ENCODE measurements around the gene MTHFD2L.

Gene MTHFD2L

GRCh38 chr4:74317616-74318246 lies 159.8 kb downstream of the MTHFD2L start:
- Mint-ChIP-seq H3K4me1 (no peaks in the 10 kb centered on the region), H3K4me3 (no peak overlapping the region), H3K9me3 (no peaks in the 10 kb centered on the region), H3K27me3 (ENCODE audit: low read depth, poor library complexity) (peaks cover 4% of the 10 kb centered on the region), H3K36me3 (ENCODE audit: low read depth) (no peaks in the 10 kb centered on the region), H3K27ac (no peak overlapping the region)
- TF ChIP-seq CTCF (IDR thresholded peaks at IDR 0.05), result no peak
- no peak for DNase-seq

GRCh38 chr4:74318276-74318675 lies 160.4 kb downstream of the MTHFD2L start:
- no peak for DNase-seq
- no peaks in the 10 kb centered on the region for H3K36me3 Mint-ChIP-seq (ENCODE audit: low read depth)
- no peaks in the 10 kb centered on the region for H3K9me3 Mint-ChIP-seq
- H3K27ac Mint-ChIP-seq, result no peak overlapping the region
- H3K4me1 Mint-ChIP-seq, result no peaks in the 10 kb centered on the region
- no peak overlapping the region for H3K4me3 Mint-ChIP-seq
- peaks cover 4% of the 10 kb centered on the region for H3K27me3 Mint-ChIP-seq (ENCODE audit: low read depth, poor library complexity)
- TF ChIP-seq CTCF (IDR thresholded peaks at IDR 0.05), result no peak

GRCh38 chr4:74319470-74319869 lies 161.6 kb downstream of the MTHFD2L start:
- no peak for TF ChIP-seq CTCF (IDR thresholded peaks at IDR 0.05)
- no peaks in the 10 kb centered on the region for H3K4me1 Mint-ChIP-seq

GRCh38 chr4:74320559-74321118 lies 162.7 kb downstream of the MTHFD2L start:
- no peaks in the 10 kb centered on the region for H3K4me1 Mint-ChIP-seq
- DNase-seq, result no peak
- no peaks in the 10 kb centered on the region for H3K36me3 Mint-ChIP-seq (ENCODE audit: low read depth)
- H3K27ac Mint-ChIP-seq, result no peak overlapping the region
- H3K9me3 Mint-ChIP-seq, result no peaks in the 10 kb centered on the region
- no peak overlapping the region for H3K4me3 Mint-ChIP-seq
- no peaks in the 10 kb centered on the region for H3K27me3 Mint-ChIP-seq (ENCODE audit: low read depth, poor library complexity)
- TF ChIP-seq CTCF (IDR thresholded peaks at IDR 0.05), result peak; percentile 14

More at GRCh38 chr4:74319470-74319869, 161.6 kb downstream of the MTHFD2L start:
- DNase-seq, result no peak
- Mint-ChIP-seq H3K27ac (no peak overlapping the region), H3K9me3 (no peaks in the 10 kb centered on the region), H3K4me3 (no peak overlapping the region), H3K27me3 (ENCODE audit: low read depth, poor library complexity) (peaks cover 4% of the 10 kb centered on the region), H3K36me3 (ENCODE audit: low read depth) (no peaks in the 10 kb centered on the region)

GRCh38 chr4:74322301-74322700 lies 164.4 kb downstream of the MTHFD2L start:
- Mint-ChIP-seq H3K27ac (no peak overlapping the region), H3K36me3 (ENCODE audit: low read depth) (no peaks in the 10 kb centered on the region), H3K9me3 (no peaks in the 10 kb centered on the region), H3K4me1 (no peaks in the 10 kb centered on the region), H3K27me3 (ENCODE audit: low read depth, poor library complexity) (no peaks in the 10 kb centered on the region), H3K4me3 (no peak overlapping the region)
- no peak for DNase-seq
- TF ChIP-seq CTCF (IDR thresholded peaks at IDR 0.05), result no peak

GRCh38 chr4:74323663-74324062 lies 165.7 kb downstream of the MTHFD2L start:
- Mint-ChIP-seq H3K27me3 (ENCODE audit: low read depth, poor library complexity) (no peaks in the 10 kb centered on the region), H3K4me1 (no peaks in the 10 kb centered on the region), H3K27ac (no peak overlapping the region), H3K4me3 (no peak overlapping the region), H3K9me3 (no peaks in the 10 kb centered on the region), H3K36me3 (ENCODE audit: low read depth) (no peaks in the 10 kb centered on the region)
- DNase-seq, result no peak
- no peak for TF ChIP-seq CTCF (IDR thresholded peaks at IDR 0.05)
